ENCODE results near the gene AKAP13. TPM values are rescaled to one million over a fixed set of nuclear protein-coding genes. Genes with fewer than 3 reads are reported as not detected.

The AKAP13 gene
- total and polyA plus RNA-seq, 2 of the 13 experiments (the other 11 are each of a cell fraction or from before 2014, with no cell fraction given), result 6.7 to 27.1 TPM

DNA sequence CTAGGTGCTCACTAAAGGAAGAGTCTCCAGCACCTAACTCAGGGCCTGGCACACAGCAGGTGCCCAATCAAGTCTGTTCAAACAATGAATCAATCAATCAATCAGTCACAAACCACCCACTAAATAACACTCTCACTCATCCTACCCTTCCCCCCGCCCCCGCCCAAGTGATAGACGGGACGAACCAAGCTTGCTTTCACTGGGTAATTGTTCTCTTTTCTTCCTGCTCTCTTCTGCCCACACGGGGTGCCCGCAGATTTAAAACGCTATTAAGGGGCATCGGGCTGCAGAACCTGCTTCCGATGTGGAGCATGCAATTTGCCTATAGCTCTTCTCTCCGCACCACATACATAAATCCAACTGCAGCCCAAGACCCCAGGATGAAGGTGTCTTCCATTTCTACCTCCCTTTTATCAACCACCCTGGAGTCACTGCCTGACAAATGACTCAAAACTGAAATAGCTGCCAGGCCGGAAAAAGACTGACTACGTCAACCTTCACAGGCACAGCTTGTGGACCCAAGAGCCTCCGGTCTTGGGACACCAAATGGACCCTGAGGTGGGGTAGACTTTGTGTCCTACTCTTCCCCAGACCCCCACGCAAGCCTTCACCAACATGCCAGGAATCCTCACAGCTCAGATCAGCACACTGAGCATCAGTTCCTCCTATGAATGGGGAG is 412.6 kb downstream of the AKAP13 start:
- no peaks in the 10 kb centered on the region for H3K9me3 ChIP-seq (ENCODE audit: low read length)
- H3K4me2 ChIP-seq (ENCODE audit: low read depth, low read length), result peak overlapping the region; percentile 93
- no peaks in the 10 kb centered on the region; a peak in 1 of 5 replicates for H3K27me3 ChIP-seq (ENCODE audit: control insufficient read depth in 1 of 2, insufficient read depth in 2 of 2, low read length in 2 of 2)
- in situ Hi-C loops (cut with HindIII; ENCODE audit: extremely low pct_ligation_motif_present, low pct_unique_long_range_greater_than_20kb) (no loop called here), intact Hi-C loops (cut with micrococcal nuclease; ENCODE audit: unreplicated experiment) (no loop called here)
- peak overlapping the region; percentile 83 for H3K27ac ChIP-seq (ENCODE audit: extremely low read length, insufficient read depth, low read length)
- peaks cover 37% of the 10 kb centered on the region for H3K79me2 ChIP-seq (ENCODE audit: insufficient read depth, low read length)
- H3K4me1 ChIP-seq (ENCODE audit: insufficient read depth, low read length), result peaks cover 47% of the 10 kb centered on the region
- 88% methylated on average over 14 of the region's 14 CpGs for WGBS (ENCODE audit: low lambda C conversion rate)
- peaks cover 11% of the 10 kb centered on the region for H4K20me1 ChIP-seq (ENCODE audit: insufficient read depth, low read length)
- DNase-seq (ENCODE audit: low spot score) (no peak), FAIRE-seq (no peak), ATAC-seq (no peak)
- TF ChIP-seq, protein P1, sequence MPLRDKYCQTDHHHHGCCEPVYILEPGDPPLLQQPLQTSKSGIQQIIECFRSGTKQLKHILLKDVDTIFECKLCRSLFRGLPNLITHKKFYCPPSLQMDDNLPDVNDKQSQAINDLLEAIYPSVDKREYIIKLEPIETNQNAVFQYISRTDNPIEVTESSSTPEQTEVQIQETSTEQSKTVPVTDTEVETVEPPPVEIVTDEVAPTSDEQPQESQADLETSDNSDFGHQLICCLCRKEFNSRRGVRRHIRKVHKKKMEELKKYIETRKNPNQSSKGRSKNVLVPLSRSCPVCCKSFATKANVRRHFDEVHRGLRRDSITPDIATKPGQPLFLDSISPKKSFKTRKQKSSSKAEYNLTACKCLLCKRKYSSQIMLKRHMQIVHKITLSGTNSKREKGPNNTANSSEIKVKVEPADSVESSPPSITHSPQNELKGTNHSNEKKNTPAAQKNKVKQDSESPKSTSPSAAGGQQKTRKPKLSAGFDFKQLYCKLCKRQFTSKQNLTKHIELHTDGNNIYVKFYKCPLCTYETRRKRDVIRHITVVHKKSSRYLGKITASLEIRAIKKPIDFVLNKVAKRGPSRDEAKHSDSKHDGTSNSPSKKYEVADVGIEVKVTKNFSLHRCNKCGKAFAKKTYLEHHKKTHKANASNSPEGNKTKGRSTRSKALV (CRISPR knock-in tag; IDR thresholded peaks at IDR 0.05), result no peak
- TF ChIP-seq ZNF782 (CRISPR knock-in tag; IDR thresholded peaks at IDR 0.05; ENCODE audit: borderline replicate concordance) (0 out of 2 replicates have a peak, but pooled peaks have one; percentile 21), ZFP36 (IDR thresholded peaks at IDR 0.05; ENCODE audit: borderline replicate concordance, low read depth, low read length, partially characterized antibody) (no peak), ZSCAN29 (CRISPR knock-in tag; conservative IDR thresholded peaks at IDR 0.05) (no peak)
- no TSS peak for BruUV-seq (replicated peaks)
- H2AFZ ChIP-seq (ENCODE audit: low read length), result no peak overlapping the region
- ChIA-PET CTCF (ENCODE audit: low intra/inter-chr PET ratio, low total read pairs) (no interaction called here), POLR2A (no interaction called here)
- peak overlapping the region; percentile 82; the same call in 1 of the 2 replicates for H3K9ac ChIP-seq (ENCODE audit: insufficient read depth, low read depth, low read length)
- H3K36me3 ChIP-seq (replicated peaks in 1 of 2; ENCODE audit: control insufficient read depth in 1 of 2, insufficient read depth in 2 of 2, low read length in 2 of 2), result no peaks in the 10 kb centered on the region
- H3K4me3 ChIP-seq (replicated peaks in 1 of 3; ENCODE audit: insufficient read depth in 1 of 3, low read depth in 2 of 3, low read length in 3 of 3), result peak overlapping the region; percentile 80 to 95 (median 94)
